Chondrocyte (in vitro differentiated cells): Measurements from ENCODE around the gene ZNF655. TPM values are rescaled to one million over a fixed set of nuclear protein-coding genes. Genes with fewer than 3 reads are reported as not detected.
"Not testable (repeated sequence)": the region's sequence is repeated elsewhere in the genome, so short reads cannot be mapped to it uniquely, and the experiment has no call there.

ENCODE experiments used
- DNase-seq: peaks from one replicate; pipeline ENCODE4 v3.0.0; 2021; ENCODE audit warnings: mixed read lengths, low spot score
- H3K27ac Mint-ChIP-seq: one replicate; pipeline ENCODE4 v1.8.0; 2021; ENCODE audit warnings: mild to moderate bottlenecking, moderate library complexity, mixed read lengths; ENCODE audit not compliant: unreplicated experiment
- H3K27me3 Mint-ChIP-seq: 2 replicates; pipeline ENCODE4 v1.8.0; 2021; ENCODE audit warnings: low read depth, mixed read lengths
- H3K36me3 Mint-ChIP-seq: 2 replicates; pipeline ENCODE4 v1.8.0; 2021; ENCODE audit warnings: low read depth, mixed read lengths
- H3K4me1 Mint-ChIP-seq: 2 replicates; pipeline ENCODE4 v1.8.0; 2021; ENCODE audit warnings: low read depth, mild to moderate bottlenecking, mixed read lengths
- H3K4me3 Mint-ChIP-seq: one replicate; pipeline ENCODE4 v1.8.0; 2021; ENCODE audit warnings: mild to moderate bottlenecking, moderate library complexity, mixed read lengths; ENCODE audit not compliant: unreplicated experiment
- H3K9me3 Mint-ChIP-seq: 2 replicates; pipeline ENCODE4 v1.8.0; 2021; ENCODE audit warnings: low read depth, mixed read lengths
- total RNA-seq: library from RNA; stranded (reverse); gene quantifications from 3 replicates; pipeline ENCODE4 v1.2.1, GENCODE V29; 2021
- TF ChIP-seq, protein P1 (sequence below): fragments of 200-600 bp; sonication (generic); IDR thresholded peaks from 2 replicates; pipeline ENCODE4 v1.5.0; 2021; ENCODE audit warnings: antibody characterized with exemption, mild to moderate bottlenecking, moderate library complexity

ZNF655 gene
- total RNA-seq, 1 donor from 2014 or later: 38.8 TPM

DNA sequence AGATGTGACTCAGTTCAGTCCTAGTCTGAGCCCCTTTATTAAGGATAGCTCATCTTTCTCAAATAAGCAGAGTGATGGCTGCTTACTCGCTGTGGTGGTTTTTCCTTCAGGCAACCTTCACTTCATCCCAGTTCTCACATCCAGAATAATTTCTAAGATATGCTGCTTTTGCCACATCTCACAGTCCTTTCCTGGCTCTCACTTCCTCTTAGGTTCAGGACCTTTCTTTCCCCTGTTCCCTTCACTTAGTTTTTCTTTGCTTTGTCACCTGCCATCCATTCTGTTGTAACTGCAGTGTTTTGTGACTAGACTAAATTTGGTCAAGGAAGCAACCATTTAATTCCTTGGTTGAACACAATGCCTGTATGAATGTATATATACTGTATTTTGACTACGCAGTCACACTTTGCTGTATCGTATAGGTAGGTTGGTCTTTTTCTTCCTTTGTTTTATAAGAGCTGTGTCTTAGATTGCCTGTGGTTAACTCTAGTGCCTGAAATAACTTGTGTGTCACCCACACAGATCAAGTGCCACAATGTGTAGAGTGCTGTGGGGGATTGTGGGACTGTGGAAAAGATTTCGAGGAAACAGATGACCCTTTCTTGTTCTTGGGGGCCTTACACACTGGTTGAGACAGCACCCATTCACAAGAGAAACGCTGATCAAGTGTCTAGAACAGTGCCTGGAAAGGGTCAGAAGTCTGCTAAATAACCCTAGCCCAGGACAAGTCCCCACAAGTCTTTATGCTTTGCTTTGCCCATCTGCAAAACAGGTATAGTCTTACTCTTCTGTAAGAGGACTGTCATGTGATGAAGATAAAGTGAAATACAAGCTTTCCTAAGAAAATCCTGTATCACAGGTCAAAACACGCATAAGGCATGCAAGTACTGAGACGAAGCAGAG is 2.6 kb downstream of the ZNF655 start:
- Mint-ChIP-seq H3K4me1 (peaks cover 60% of the 10 kb centered on the region), H3K4me3 (no peak overlapping the region), H3K36me3 (peaks cover 34% of the 10 kb centered on the region), H3K27ac (peak overlapping the region; percentile 74), H3K9me3 (no peaks in the 10 kb centered on the region), H3K27me3 (no peaks in the 10 kb centered on the region)
- TF ChIP-seq, protein P1, sequence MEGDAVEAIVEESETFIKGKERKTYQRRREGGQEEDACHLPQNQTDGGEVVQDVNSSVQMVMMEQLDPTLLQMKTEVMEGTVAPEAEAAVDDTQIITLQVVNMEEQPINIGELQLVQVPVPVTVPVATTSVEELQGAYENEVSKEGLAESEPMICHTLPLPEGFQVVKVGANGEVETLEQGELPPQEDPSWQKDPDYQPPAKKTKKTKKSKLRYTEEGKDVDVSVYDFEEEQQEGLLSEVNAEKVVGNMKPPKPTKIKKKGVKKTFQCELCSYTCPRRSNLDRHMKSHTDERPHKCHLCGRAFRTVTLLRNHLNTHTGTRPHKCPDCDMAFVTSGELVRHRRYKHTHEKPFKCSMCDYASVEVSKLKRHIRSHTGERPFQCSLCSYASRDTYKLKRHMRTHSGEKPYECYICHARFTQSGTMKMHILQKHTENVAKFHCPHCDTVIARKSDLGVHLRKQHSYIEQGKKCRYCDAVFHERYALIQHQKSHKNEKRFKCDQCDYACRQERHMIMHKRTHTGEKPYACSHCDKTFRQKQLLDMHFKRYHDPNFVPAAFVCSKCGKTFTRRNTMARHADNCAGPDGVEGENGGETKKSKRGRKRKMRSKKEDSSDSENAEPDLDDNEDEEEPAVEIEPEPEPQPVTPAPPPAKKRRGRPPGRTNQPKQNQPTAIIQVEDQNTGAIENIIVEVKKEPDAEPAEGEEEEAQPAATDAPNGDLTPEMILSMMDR: no peak
- DNase-seq: no peak

DNA sequence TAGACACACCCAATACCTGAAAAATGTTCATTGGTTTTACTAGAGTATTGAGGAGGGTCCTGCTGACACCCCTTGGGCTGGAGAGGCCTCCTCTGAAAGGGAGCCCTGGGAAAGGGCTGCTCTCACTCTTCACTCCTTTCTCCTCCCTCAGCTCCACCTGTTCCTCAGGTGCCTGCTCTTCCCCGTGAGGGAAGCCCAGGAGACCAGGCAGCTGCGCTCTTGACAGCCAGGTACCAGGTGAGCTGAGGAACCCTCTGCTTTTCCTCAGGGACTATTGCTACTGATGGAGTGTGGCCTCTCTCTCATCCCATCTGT is 3.3 kb downstream of the ZNF655 start:
- H3K27ac Mint-ChIP-seq: peak overlapping the region; percentile 99
- H3K9me3 Mint-ChIP-seq: no peaks in the 10 kb centered on the region
- H3K27me3 Mint-ChIP-seq: no peaks in the 10 kb centered on the region
- H3K4me3 Mint-ChIP-seq: no peak overlapping the region
- peaks cover 35% of the 10 kb centered on the region for H3K36me3 Mint-ChIP-seq
- TF ChIP-seq, protein P1: no peak
- H3K4me1 Mint-ChIP-seq: peaks cover 62% of the 10 kb centered on the region
- DNase-seq: no peak

DNA sequence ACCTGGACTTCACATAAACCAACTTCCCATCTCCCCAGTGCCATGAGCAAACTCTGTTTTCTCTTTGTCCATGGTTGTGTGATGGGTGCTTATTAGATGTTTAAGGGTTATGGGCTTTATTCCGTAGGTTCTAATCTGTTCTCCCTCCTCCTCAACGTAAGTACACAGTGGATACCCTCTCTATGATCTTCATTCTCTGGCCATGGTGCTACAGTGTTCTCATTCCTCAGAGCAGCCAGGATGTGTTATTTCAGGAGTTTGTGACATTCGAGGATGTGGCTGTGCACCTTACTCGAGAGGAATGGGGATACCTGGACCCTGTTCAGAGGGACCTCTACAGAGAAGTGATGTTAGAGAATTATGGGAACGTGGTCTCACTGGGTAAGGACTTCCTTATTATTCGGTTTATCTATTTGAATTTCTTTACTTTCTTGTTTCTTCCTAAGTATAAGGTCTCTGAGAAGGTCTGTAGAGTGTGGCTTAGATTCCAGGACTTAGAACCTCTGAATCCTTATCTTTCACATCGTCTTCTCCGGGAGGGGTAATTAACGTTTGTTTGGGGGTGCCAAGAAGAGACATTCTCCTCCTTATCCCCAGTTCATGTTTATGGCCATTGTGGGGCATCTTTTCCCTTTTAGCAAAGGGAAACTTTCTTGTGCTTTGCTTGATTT is 3.8 kb downstream of the ZNF655 start:
- no peak for DNase-seq
- Mint-ChIP-seq H3K9me3 (no peaks in the 10 kb centered on the region), H3K27ac (peak overlapping the region; percentile 99), H3K36me3 (peaks cover 35% of the 10 kb centered on the region), H3K4me1 (peaks cover 58% of the 10 kb centered on the region), H3K4me3 (peak overlapping the region; percentile 52), H3K27me3 (no peaks in the 10 kb centered on the region)
- TF ChIP-seq, protein P1: no peak

DNA sequence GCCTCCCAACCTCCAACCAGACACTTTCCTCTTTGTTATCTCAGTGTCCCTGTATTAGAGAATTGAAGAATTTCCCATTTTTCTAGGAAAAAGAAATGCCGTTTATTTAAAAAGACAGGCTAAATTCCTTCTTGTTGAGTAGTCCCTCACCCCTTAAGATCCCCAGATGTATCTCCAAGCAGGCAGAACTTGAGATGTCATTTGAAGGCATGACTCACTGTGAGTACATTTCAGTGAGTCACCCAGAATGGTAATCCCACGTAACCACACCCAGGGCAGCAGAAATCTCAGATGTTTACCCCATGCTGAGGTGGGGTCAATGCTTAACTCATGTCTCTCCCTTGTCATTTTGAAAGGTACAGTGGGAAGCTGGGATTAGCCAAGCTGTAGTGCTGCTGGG is 4.4 kb downstream of the ZNF655 start:
- Mint-ChIP-seq H3K4me1 (peaks cover 53% of the 10 kb centered on the region), H3K36me3 (peaks cover 39% of the 10 kb centered on the region), H3K27ac (peak overlapping the region; percentile 99), H3K4me3 (peak overlapping the region; percentile 52), H3K9me3 (no peaks in the 10 kb centered on the region), H3K27me3 (no peaks in the 10 kb centered on the region)
- no peak for DNase-seq
- TF ChIP-seq, protein P1: no peak

DNA sequence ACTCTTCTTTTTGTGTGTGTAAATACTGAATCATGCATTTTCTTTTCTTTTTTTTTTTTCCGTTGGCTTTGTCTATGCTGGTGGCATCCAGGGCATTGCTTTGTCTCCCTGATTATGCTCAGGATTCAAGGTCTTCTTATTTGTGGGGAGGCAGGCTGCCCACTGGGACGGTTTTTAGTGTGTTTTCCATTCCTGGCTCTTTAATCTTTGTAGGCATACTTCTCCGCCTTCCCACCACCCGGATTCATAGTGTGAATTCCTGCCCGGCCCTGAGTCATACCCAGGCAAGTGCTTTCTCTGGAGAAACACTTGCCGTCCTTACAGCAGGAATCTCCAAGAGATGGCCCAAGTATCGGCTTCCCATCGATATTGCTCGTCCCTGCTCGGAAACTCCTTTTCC is 5.2 kb downstream of the ZNF655 start:
- H3K36me3 Mint-ChIP-seq: peaks cover 39% of the 10 kb centered on the region
- DNase-seq: no peak

DNA sequence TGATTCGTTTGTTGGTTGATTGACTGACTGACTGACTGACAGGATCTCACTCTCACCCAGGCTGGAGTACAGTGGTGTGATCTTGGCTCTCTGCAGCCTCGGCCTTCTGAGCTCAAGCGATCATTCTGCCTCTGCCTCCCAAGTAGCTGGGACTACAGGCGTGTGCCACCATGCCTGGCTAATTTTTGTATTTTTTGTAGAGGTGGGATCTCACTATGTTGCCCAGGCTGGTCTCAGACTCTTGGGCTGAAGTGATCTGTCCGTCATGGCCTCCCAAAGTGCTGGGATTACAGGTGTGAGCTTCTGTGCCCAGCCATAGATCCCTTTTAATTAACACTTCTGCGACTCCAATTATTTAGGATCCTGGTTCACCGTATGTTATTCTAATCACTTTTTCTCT is 10.3 kb downstream of the ZNF655 start:
- peaks cover 14% of the 10 kb centered on the region for H3K4me1 Mint-ChIP-seq
- peaks cover 47% of the 10 kb centered on the region for H3K36me3 Mint-ChIP-seq
- not testable (repeated sequence) for H3K9me3 Mint-ChIP-seq, H3K27me3 Mint-ChIP-seq, H3K4me3 Mint-ChIP-seq, H3K27ac Mint-ChIP-seq, DNase-seq

More for the DNA sequence above, 5.2 kb downstream of the ZNF655 start:
- peak overlapping the region; percentile 99 for H3K27ac Mint-ChIP-seq
- peaks cover 50% of the 10 kb centered on the region for H3K4me1 Mint-ChIP-seq
- no peaks in the 10 kb centered on the region for H3K27me3 Mint-ChIP-seq
- H3K9me3 Mint-ChIP-seq: no peaks in the 10 kb centered on the region
- peak overlapping the region; percentile 53 for H3K4me3 Mint-ChIP-seq
- TF ChIP-seq, protein P1: no peak
